HepG2 (cell line): ENCODE results near the gene ARHGEF12. TPM values are rescaled to one million over a fixed set of nuclear protein-coding genes. Genes with fewer than 3 reads are reported as not detected.

Source experiments
- CSRNP2 ChIP-seq: sonication (generic); formaldehyde crosslinking; conservative IDR thresholded peaks from 2 replicates; pipeline ENCODE4 v1.8.0; 2022; ENCODE audit warnings: low read depth, missing genetic modification reagents
- FIP1L1 ChIP-seq: fragments of 200-400 bp; formaldehyde crosslinking; IDR thresholded peaks from 2 replicates; pipeline ENCODE4 v1.6.1; 2018; ENCODE audit warnings: low read depth, mild to moderate bottlenecking, low read length, moderate library complexity, borderline replicate concordance; ENCODE audit not compliant: insufficient read depth
- HNF4G ChIP-seq, 2 experiments: sonication (generic) in 1 of 2; formaldehyde crosslinking in 1 of 2; IDR thresholded peaks; 2 replicates each; pipeline versions ENCODE4 v1.4.0 to v1.6.1; 2011 to 2020; ENCODE audit warnings: borderline replicate concordance in 2 of 2, low read depth in 2 of 2, mild to moderate bottlenecking in 2 of 2, low read length in 1 of 2, missing genetic modification reagents in 1 of 2, moderate library complexity in 1 of 2
- PREB ChIP-seq: sonication (generic); formaldehyde crosslinking; IDR thresholded peaks from 2 replicates; pipeline ENCODE4 v1.4.0; 2020; ENCODE audit warnings: missing genetic modification reagents
- REPIN1 ChIP-seq: sonication (generic); formaldehyde crosslinking; IDR thresholded peaks from 2 replicates; pipeline ENCODE4 v1.8.0; 2022; ENCODE audit warnings: missing genetic modification reagents, low read depth, mild to moderate bottlenecking, borderline replicate concordance
- THRA ChIP-seq: sonication (generic); formaldehyde crosslinking; IDR thresholded peaks from 2 replicates; pipeline ENCODE4 v1.4.0; 2020; ENCODE audit warnings: missing genetic modification reagents, borderline replicate concordance
- ZBTB7B ChIP-seq: sonication (generic); formaldehyde crosslinking; IDR thresholded peaks from 2 replicates; pipeline ENCODE4 v1.4.0; 2020; ENCODE audit warnings: missing genetic modification reagents
- ZFP91 ChIP-seq: sonication (generic); formaldehyde crosslinking; IDR thresholded peaks from 2 replicates; pipeline ENCODE4 v1.9.0; 2022; ENCODE audit warnings: missing genetic modification reagents, mild to moderate bottlenecking, borderline replicate concordance
- ZNF138 ChIP-seq: sonication (generic); formaldehyde crosslinking; IDR thresholded peaks from 2 replicates; pipeline ENCODE4 v1.5.0; 2020; ENCODE audit warnings: mild to moderate bottlenecking, low read depth, missing genetic modification reagents
- ZNF382 ChIP-seq: sonication (generic); formaldehyde crosslinking; IDR thresholded peaks from 2 replicates; pipeline ENCODE4 v1.5.0; 2020; ENCODE audit warnings: missing genetic modification reagents, mild to moderate bottlenecking, borderline replicate concordance
- ZNF772 ChIP-seq: sonication (generic); formaldehyde crosslinking; IDR thresholded peaks from 2 replicates; pipeline ENCODE4 v1.5.0; 2020; ENCODE audit warnings: mild to moderate bottlenecking, missing genetic modification reagents
- ZZZ3 ChIP-seq: sonication (generic); formaldehyde crosslinking; IDR thresholded peaks from 2 replicates; pipeline ENCODE4 v1.4.0; 2020; ENCODE audit warnings: missing genetic modification reagents, mild to moderate bottlenecking, borderline replicate concordance
- polyA plus RNA-seq, 8 experiments: library from polyadenylated mRNA; depleted of rRNA in 3 of 8; stranded (reverse) in 7 of 8; unstranded in 1 of 8; fragments of >200 nt; fragmentation: Illumina TruSeq in 4 of 8; extraction: Trizol in 4 of 8; gene quantifications; 2 replicates each; pipeline versions ENCODE4 v1.2.1 to v1.2.3, GENCODE V29; 2011 to 2016; ENCODE audit warnings: low read depth in 4 of 8, missing spikeins in 1 of 8, mixed read lengths in 1 of 8; ENCODE audit not compliant: insufficient read depth in 1 of 8
- total RNA-seq, 5 experiments: library from RNA; depleted of rRNA; stranded (reverse); fragments of >200 nt; fragmentation: Illumina TruSeq; extraction: Trizol; gene quantifications; 2 replicates each; pipeline ENCODE4 v1.2.3, GENCODE V29; 2016; ENCODE audit warnings: low read depth in 1 of 5
- TF ChIP-seq, protein P1 (sequence below): sonication (generic); formaldehyde crosslinking; conservative IDR thresholded peaks from 2 replicates; pipeline ENCODE4 v1.4.0; 2020; ENCODE audit warnings: mild to moderate bottlenecking, missing genetic modification reagents, moderate library complexity
- TF ChIP-seq, protein P2 (sequence below): sonication (generic); formaldehyde crosslinking; IDR thresholded peaks from 2 replicates; pipeline ENCODE4 v1.5.0; 2020; ENCODE audit warnings: mild to moderate bottlenecking, missing genetic modification reagents

The ARHGEF12 gene
- total and polyA plus RNA-seq, 2 of the 13 experiments (the other 11 are each of a cell fraction or from before 2014, with no cell fraction given): 17.9 to 54.4 TPM

GRCh38 chr11:120516461-120517389 is 180.5 kb downstream of the ARHGEF12 start (continued):
- TF ChIP-seq HNF4G (IDR thresholded peaks at IDR 0.05; ENCODE audit: borderline replicate concordance, low read depth, low read length): no peak
- no peak for TF ChIP-seq HNF4G (CRISPR knock-in tag; IDR thresholded peaks at IDR 0.05; ENCODE audit: borderline replicate concordance, low read depth)
- 0 out of 2 replicates have a peak, but pooled peaks have one; percentile 20 for TF ChIP-seq REPIN1 (CRISPR knock-in tag)
- TF ChIP-seq ZNF138 (CRISPR knock-in tag): no peak
- TF ChIP-seq THRA (CRISPR knock-in tag): no peak
- TF ChIP-seq, protein P1, sequence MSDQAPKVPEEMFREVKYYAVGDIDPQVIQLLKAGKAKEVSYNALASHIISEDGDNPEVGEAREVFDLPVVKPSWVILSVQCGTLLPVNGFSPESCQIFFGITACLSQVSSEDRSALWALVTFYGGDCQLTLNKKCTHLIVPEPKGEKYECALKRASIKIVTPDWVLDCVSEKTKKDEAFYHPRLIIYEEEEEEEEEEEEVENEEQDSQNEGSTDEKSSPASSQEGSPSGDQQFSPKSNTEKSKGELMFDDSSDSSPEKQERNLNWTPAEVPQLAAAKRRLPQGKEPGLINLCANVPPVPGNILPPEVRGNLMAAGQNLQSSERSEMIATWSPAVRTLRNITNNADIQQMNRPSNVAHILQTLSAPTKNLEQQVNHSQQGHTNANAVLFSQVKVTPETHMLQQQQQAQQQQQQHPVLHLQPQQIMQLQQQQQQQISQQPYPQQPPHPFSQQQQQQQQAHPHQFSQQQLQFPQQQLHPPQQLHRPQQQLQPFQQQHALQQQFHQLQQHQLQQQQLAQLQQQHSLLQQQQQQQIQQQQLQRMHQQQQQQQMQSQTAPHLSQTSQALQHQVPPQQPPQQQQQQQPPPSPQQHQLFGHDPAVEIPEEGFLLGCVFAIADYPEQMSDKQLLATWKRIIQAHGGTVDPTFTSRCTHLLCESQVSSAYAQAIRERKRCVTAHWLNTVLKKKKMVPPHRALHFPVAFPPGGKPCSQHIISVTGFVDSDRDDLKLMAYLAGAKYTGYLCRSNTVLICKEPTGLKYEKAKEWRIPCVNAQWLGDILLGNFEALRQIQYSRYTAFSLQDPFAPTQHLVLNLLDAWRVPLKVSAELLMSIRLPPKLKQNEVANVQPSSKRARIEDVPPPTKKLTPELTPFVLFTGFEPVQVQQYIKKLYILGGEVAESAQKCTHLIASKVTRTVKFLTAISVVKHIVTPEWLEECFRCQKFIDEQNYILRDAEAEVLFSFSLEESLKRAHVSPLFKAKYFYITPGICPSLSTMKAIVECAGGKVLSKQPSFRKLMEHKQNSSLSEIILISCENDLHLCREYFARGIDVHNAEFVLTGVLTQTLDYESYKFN (CRISPR knock-in tag): no peak
- no peak for TF ChIP-seq ZNF382 (CRISPR knock-in tag)
- TF ChIP-seq, protein P2, sequence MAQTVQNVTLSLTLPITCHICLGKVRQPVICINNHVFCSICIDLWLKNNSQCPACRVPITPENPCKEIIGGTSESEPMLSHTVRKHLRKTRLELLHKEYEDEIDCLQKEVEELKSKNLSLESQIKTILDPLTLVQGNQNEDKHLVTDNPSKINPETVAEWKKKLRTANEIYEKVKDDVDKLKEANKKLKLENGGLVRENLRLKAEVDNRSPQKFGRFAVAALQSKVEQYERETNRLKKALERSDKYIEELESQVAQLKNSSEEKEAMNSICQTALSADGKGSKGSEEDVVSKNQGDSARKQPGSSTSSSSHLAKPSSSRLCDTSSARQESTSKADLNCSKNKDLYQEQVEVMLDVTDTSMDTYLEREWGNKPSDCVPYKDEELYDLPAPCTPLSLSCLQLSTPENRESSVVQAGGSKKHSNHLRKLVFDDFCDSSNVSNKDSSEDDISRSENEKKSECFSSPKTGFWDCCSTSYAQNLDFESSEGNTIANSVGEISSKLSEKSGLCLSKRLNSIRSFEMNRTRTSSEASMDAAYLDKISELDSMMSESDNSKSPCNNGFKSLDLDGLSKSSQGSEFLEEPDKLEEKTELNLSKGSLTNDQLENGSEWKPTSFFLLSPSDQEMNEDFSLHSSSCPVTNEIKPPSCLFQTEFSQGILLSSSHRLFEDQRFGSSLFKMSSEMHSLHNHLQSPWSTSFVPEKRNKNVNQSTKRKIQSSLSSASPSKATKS (CRISPR knock-in tag): no peak
- TF ChIP-seq PREB: no peak
- no peak for TF ChIP-seq FIP1L1
- TF ChIP-seq CSRNP2 (CRISPR knock-in tag): no peak
- TF ChIP-seq ZBTB7B: no peak
- no peak for TF ChIP-seq ZNF772 (CRISPR knock-in tag)
- no peak for TF ChIP-seq ZZZ3
- peak; percentile 21; the same call in 1 of the 2 replicates for TF ChIP-seq ZFP91 (CRISPR knock-in tag)
